HuH-7 (cell line): ENCODE measurements around the gene STK32C.
"Not testable (repeated sequence)": the region's sequence is repeated elsewhere in the genome, so short reads cannot be mapped to it uniquely, and the experiment has no call there.

Source experiments
- DNase-seq: peaks from one replicate; pipeline ENCODE4 v3.0.0; 2011; ENCODE audit warnings: low spot score

Gene STK32C

DNA sequence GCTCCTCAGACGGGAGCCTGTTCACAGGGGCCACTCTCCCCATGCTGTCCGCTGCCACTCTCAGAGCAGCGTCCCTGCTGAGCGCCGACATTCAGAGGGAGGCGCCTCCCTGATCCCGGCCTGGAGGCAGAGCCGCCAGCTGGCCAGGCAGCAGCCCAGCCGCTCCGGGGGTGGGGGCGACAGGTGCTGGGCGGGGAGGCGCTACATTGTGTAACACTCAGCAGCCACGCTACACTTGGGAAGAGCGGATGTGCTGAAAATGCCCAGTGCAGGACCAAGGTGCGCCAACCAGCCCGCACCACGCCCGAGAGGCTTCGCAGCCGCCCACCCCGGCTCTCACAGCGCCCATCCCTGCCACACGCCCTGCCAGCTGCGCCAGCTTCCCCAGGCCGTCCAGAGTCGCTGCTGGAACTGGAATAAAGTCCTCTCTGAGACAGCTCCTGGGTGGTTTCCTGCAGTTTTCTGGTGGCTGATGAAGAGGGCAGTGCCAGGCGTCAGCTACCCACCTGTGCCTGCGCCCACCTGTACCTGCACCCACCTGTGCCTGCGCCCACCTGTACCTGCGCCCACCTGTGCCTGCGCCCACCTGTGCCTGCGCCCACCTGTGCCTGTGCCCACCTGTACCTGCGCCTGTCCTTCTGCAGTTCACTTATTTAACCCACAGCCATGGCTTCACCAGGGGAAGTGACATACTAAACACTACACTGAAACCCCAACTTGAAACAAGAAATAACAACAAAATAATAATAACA lies 25.7 kb downstream of the STK32C start:
- no peak for DNase-seq

DNA sequence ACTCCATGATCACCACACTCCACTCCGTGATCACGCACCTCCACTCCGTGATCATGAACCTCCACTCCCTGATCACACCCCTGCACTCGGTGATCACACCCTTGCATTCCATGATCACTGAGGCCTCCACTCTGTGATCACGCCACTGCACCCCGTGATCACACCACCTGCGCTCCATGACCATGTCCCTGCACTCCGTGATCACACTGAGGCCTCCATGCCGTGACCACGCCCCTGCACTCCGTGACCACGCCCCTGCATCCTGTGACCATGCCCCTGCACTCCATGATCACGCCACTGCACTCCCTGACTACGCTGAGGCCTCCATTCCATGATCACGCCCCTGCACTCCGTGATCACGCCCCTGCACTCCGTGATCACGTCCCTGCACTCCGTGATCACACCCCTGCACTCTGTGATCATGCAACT lies 27.1 kb downstream of the STK32C start:
- DNase-seq: no peak

DNA sequence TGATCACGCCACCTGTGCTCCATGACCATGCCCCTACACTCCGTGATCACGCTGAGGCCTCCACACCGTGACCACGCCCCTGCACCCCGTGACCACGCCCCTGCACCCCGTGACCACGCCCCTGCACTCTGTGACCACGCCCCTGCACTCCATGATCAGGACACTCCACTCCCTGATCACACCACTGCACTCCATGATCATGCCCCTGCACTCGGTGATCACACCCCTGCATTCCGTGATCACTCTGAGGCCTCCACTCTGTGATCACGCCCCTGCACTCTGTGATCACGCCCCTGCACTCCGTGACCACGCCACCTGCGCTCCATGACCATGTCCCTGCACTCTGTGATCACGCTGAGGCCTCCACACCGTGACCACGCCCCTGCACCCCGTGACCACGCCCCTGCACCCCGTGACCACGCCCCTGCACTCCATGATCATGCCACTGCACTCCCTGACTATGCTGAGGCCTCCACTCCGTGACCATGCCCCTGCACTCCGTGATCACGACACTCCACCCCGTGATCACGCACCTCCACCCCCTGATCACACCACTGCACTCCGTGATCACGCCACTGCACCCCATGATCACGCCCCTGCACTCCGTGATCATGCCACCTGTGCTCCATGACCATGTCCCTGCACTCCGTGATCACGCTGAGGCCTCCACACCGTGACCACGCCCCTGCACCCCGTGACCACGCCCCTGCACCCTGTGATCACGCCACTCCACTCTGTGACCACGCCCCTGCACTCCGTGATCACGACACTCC lies 27.7 kb downstream of the STK32C start:
- DNase-seq: no peak

DNA sequence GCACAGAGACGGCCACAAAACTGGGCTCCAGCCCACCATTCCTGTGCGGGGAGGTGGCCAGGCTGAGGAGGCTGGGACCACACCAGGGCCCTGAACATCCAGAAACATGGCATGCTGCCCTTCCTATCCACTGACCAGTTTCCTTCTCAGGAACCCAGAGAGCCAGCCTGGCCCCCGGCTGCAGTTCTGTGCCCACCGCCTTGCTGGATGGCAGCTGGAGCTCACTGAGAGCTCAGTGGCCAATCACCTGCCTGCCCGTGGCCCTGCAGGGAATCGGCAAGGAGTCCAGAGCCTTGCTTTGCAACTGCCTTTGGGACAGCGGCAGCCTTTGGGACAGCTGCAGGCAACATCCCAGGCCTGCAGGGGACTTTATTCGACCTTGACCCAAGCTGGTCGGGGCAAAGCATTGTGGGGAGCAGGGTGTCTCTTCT lies 30.4 kb downstream of the STK32C start:
- DNase-seq: no peak

GRCh38 chr10:132276706-132277105 lies 31.0 kb downstream of the STK32C start:
- no peak for DNase-seq

- no peak for DNase-seq
Measured at GRCh38 chr10:132276179-132276675, 31.5 kb downstream of the STK32C start.

DNA sequence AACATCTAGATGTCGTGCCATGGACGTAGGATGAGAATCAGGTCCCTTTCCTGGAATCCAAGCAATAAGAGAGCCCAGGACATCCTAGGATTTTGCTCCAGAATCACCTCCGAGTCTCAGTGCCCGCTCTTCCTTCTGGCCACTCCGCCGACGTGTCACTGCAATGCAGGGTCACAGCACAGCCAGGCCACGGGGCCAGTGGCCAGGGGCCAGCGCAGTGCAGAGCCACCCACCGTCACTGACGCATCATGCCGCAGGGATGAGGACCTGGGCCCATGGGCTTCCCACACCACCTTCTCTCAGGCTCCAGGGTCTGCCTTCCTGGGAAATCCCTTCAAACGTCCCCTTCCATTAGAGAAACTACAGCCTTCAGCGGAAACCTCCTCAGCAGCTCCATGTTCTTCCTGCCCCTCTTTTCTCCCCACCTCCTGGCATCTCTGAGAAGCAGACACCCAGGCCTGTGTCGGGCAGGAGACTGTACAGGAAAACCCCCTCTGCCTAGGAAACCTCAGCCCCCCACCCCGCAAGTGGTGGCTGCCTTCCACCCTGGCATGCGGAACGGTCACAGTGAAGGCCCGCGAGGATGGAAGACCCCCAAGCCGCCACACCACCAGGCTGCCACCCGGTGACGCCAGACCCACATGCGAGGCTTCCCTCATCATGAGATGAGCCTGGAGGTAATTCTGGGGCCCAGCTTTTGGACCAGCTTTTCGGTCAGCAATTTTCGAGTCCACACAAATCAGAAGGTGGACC lies 32.1 kb downstream of the STK32C start:
- no peak for DNase-seq

DNA sequence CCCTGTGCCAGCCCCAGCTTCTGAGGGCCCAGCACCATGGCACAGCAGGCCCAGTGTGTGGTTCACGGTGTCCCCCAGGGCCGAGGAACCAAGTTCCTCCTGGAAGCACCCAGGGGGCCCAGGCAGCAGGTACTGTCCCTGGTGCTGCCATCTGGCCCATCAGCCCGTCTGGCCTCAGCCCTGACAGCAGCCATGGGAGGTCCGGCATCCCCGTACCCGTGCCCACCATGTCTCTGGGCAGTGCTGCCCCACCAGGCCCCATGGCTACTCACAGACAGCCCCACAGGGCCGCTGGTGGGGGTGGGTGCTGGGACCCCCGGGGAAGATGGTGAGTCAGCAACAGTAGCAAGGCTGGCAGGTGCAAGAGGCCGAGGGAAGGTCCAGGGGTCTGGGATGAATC lies 32.8 kb downstream of the STK32C start:
- no peak for DNase-seq

DNA sequence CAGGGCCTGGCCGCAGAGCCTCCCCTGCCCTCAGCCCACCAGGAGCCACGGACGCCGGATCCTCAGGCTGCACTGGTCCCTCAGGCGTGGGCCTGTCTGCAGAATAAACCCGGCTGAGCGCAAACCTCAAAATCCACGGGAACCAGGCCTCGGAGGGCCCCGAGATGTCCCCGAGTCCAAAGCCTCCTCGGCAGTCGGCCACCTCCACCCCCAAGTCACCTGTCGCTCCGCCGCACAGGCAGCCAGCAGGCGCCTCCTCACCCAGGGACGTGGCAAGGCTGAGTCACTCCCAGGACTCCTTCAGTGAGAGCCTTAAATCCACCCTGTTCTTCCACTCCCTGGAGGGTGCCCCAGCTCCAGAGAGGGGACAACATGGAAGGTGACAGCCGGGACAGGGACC lies 33.2 kb downstream of the STK32C start:
- no peak for DNase-seq

- DNase-seq: no peak
Measured at GRCh38 chr10:132273966-132274365, 33.8 kb downstream of the STK32C start.

DNA sequence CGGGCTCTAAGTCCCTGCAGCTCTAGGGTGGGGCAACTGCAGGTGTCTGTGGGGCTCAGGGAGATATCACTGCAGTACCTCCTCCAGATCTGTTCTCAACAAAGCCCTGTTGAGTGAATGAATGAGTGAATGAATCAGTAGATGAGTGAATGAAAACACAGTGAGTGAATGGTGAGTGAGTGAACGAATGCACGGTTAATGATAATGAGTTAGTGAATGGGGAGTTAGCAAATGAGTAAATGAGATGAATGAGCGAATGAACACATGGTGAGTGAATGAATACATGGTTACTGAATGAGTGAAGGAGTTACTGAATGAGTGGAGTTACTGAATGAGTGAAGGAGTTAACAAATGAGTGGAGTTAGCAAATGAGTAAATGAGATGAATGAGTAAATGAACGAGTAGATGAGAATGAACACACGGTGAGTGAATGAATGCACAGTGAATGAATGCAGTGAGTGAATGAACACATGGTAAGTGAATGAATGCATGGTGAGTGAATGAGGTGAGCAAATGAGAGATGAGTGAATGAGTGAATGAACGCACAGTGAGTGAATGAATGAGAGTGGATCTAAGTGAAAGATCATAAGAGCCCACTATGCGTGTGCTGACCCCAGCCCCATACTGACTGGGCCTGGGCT lies 34.3 kb downstream of the STK32C start:
- no peak for DNase-seq

- DNase-seq: no peak
Measured at GRCh38 chr10:132272231-132272971, 35.3 kb downstream of the STK32C start.

DNA sequence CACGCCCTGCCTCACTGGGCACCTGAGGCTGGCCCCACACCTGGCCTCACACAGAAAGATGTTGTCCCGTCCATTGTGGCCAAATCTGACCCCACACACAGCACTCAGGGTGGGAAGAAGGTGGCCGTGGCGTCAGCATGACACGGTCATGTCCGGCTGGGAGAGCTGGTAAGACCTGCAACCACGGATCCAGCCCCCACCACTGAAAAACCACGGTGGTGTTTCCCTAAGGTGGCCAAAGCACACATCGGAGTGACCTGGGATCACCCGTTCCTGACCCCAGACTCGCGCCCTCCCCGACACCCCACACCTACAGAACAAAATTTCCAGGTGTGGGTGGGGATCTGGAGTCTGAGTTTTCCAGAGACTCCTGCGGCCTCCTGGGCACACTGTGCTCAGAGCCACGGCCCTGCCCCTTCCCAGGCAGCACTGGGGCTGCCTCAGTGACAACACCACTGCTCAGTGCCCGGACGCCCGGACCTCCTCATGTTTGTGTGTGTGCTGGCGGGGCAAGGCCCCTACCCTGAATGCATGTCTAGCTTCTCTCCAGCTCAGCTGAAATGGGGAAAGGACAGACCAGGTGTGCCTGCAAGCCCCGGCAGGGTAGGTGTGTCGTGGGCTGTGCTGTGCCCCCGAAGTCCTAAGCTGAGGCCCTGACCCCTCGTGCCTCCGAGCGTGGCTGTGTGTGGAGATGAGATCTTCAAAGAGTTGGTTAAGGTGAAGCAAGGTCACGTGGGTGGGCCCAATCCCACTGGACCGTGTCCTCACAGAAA lies 36.1 kb downstream of the STK32C start:
- no peak for DNase-seq

- DNase-seq: no peak
Measured at GRCh38 chr10:132270721-132271457, 36.9 kb downstream of the STK32C start.

- no peak for DNase-seq
Measured at GRCh38 chr10:132270256-132270655, 37.5 kb downstream of the STK32C start.

DNA sequence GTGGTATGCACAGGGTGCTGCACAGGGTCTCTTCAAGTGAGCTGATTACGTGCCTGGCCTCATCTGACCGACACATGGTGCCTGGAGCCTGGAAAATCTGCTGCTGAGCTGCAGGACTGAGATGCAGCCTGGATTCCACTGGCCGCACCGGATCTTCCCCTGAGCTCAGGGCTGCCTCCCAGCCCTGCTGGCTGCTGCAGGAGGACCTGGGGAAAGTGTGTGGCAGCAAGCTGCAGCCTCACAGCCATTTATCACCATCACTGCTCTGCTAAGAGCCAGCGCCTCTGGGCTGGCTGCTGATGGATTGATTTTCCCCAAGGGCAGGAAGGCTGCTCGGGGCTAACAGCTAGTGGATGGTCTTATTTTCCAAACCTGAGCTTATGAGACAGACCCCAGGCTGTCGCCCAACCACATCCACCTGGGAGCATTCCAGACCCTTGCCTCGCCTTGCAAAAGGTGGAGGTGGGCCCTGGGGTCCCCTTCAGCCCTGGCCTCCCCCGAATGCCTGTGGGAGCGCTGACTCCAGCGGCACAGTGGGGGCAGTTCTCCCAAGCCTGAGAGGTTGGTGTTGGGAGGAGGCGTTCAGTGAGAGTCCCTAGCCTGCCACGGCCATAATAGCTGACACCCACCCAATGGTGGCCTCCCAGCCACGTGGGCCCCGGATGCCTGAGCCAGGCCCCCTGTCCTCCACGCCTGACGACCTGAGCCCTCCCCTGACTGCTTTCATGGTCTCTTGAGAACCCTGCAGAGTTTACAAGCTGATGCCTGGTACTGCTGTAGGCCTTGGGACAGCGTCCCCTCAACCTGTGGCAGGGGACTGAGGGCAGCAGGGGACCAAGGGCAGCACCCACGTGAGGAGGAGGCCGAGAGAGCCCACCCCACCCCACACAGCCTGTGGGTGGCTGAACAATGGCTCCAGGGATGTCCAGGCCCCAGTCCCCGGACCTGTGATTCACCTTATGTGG lies 38.2 kb downstream of the STK32C start:
- no peak for DNase-seq

DNA sequence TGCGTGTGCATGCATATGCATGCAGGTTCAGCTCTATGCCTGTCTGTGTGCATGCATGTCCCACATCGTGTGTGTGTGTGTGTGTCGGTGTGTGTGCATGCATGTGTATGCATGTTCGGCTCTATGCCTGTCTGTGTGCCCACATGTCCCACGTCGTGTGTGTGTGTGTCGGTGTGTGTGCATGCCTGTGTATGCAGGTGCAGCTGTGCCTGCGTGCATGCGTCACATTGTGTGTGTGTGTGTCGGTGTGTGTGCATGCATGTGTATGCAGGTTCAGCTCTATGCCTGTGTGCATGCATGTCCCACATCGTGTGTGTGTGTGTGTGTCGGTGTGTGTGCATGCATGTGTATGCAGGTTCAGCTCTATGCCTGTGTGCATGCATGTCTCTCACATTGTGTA lies 39.8 kb downstream of the STK32C start:
- DNase-seq: not testable (repeated sequence)

GRCh38 chr10:132266594-132267161 lies 41.1 kb downstream of the STK32C start:
- DNase-seq: no peak
